Ishikawa (cell line): ENCODE results near the gene MYADM.

Experiments used
- CEBPB ChIP-seq: IDR thresholded peaks from 2 replicates; pipeline ENCODE4 v1.6.1; 2012
- MAX ChIP-seq: IDR thresholded peaks from 2 replicates; pipeline ENCODE4 v1.6.1; 2012
- RAD21 ChIP-seq: IDR thresholded peaks from 2 replicates; pipeline ENCODE4 v1.6.1; 2012; ENCODE audit warnings: low read depth
- TAF1 ChIP-seq: IDR thresholded peaks from 2 replicates; pipeline ENCODE4 v1.6.1; 2012; ENCODE audit warnings: low read depth, mild to moderate bottlenecking

GRCh38 chr19:53868892-53869804, 1.5 kb downstream of the MYADM start:
- TF ChIP-seq TAF1 (no peak), CEBPB (no peak), RAD21 (no peak), MAX (no peak; the same call in 1 of the 2 replicates)
